Mammary epithelial cell (primary cell): ENCODE data around the gene P2RX2.

Source experiments
- CTCF ChIP-seq, 2 donors: IDR thresholded peaks in 1 of 2; conservative IDR thresholded peaks in 1 of 2; 2 replicates each; pipeline ENCODE4 v1.5.1; 2011 to 2012; ENCODE audit warnings: inconsistent platforms in 2 of 2, low read length in 2 of 2, mild to moderate bottlenecking in 2 of 2, control low read depth in 1 of 2, low read depth in 1 of 2; ENCODE audit not compliant: insufficient read depth in 1 of 2; ENCODE audit errors: extremely low read depth in 1 of 2
- EZH2 ChIP-seq: IDR thresholded peaks from 2 replicates; pipeline ENCODE4 v1.6.1; 2012; ENCODE audit warnings: low read length, inconsistent platforms, borderline replicate concordance

- TF ChIP-seq CTCF (conservative IDR thresholded peaks at IDR 0.05 in 1 of 2, IDR thresholded peaks at IDR 0.05 in 1 of 2; ENCODE audit: extremely low read depth in 1 of 2, insufficient read depth in 1 of 2, low read depth in 1 of 2, low read length in 2 of 2) (no peak), EZH2 (no peak)
These were observed 42.9 kb upstream of the P2RX2 start for GRCh38 chr12:132575661-132576060.
